Spinal cord (tissue), 10 donors: Measurements from ENCODE around the gene ZFTA. TPM values are rescaled to one million over a fixed set of nuclear protein-coding genes. Genes with fewer than 3 reads are reported as not detected.
"Not testable (repeated sequence)": the region's sequence is repeated elsewhere in the genome, so short reads cannot be mapped to it uniquely, and the experiment has no call there.

Experiments used
- DNase-seq, 6 donors: peaks; one replicate each; pipeline versions ENCODE4 v3.0.0 to v3.0.0-alpha.2; 2013 to 2015; ENCODE audit warnings: low spot score in 6 of 6, low read depth in 4 of 6
- H3K27ac ChIP-seq: one replicate; pipeline ENCODE4 v1.5.1; 2013; ENCODE audit warnings: low read depth, low read length, control low read depth
- H3K27me3 ChIP-seq: one replicate; pipeline ENCODE4 v1.6.1; 2013; ENCODE audit warnings: low read length; ENCODE audit not compliant: control insufficient read depth, insufficient read depth
- H3K36me3 ChIP-seq: one replicate; pipeline ENCODE4 v1.6.1; 2013; ENCODE audit warnings: low read length; ENCODE audit not compliant: control insufficient read depth, insufficient read depth
- H3K4me1 ChIP-seq: one replicate; pipeline ENCODE4 v1.6.1; 2013; ENCODE audit warnings: low read length; ENCODE audit not compliant: control insufficient read depth, insufficient read depth
- H3K4me3 ChIP-seq: one replicate; pipeline ENCODE4 v1.5.1; 2013; ENCODE audit warnings: low read depth, low read length, control low read depth
- H3K9me3 ChIP-seq: one replicate; pipeline ENCODE4 v1.6.1; 2013; ENCODE audit warnings: low read length; ENCODE audit not compliant: control insufficient read depth, insufficient read depth
- WGBS: methylation state at CpG from one replicate; pipeline ENCODE4 v1.1.5; 2013; ENCODE audit warnings: missing lambda C conversion rate; ENCODE audit not compliant: insufficient coverage; 5-methylcytosine and 5-hydroxymethylcytosine counted together
- polyA plus RNA-seq, 2 donors: library from polyadenylated mRNA; unstranded; fragments of 120-200 nt; gene quantifications; one replicate each; pipeline ENCODE4 v1.2.1, GENCODE V29; 2013; ENCODE audit not compliant: insufficient read length in 2 of 2
- total RNA-seq, 2 donors: library from RNA; depleted of rRNA in 1 of 2; stranded (reverse); fragments of 120-200 nt in 1 of 2; fragments of >200 nt in 1 of 2; gene quantifications; one replicate each; pipeline versions ENCODE4 v1.2.3 to v1.2.4, GENCODE V29; 2013 to 2014
- donor health status: healthy.

The ZFTA gene
- total and polyA plus RNA-seq, 4 donors: 10.7 to 35.2 (median 33.2) TPM

- not testable (repeated sequence) for H3K27me3 ChIP-seq, DNase-seq, H3K4me3 ChIP-seq, H3K9me3 ChIP-seq, H3K36me3 ChIP-seq, H3K27ac ChIP-seq
- WGBS: 86% methylated on average over 3 of the region's 11 CpGs
- peaks cover 18% of the 10 kb centered on the region for H3K4me1 ChIP-seq
Observed at GRCh38 chr11:63810383-63810782, 41.8 kb upstream of the ZFTA start.

GRCh38 chr11:63805844-63806415, 37.4 kb upstream of the ZFTA start:
- Histone ChIP-seq H3K4me1 (no peaks in the 10 kb centered on the region), H3K4me3 (no peak overlapping the region), H3K27ac (no peak overlapping the region), H3K9me3 (no peaks in the 10 kb centered on the region), H3K27me3 (no peaks in the 10 kb centered on the region), H3K36me3 (no peaks in the 10 kb centered on the region)
- DNase-seq: no peak
- WGBS: 85% methylated on average over 4 of the region's 9 CpGs

DNA sequence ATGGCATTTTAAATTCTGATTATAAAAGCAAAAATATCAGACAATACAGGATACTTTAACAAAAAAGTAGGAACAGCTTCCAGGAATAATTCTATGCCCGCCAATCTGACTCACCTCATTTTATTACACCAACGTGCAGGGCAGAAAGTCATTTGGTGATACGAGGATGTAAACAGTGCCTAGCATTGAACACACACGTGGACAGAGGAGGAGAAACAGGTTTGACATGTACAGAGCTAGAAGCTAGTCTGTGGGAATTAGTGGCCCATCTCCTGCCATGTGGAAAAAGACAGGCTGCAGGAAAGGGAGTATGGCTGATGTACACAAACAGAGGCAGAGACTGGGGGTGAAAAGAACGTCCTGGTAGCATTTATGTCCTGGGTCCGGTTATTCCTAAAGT, 35.7 kb upstream of the ZFTA start:
- no peaks in the 10 kb centered on the region for H3K9me3 ChIP-seq
- no peaks in the 10 kb centered on the region for H3K27me3 ChIP-seq
- no peaks in the 10 kb centered on the region for H3K36me3 ChIP-seq
- H3K27ac ChIP-seq: no peak overlapping the region
- H3K4me3 ChIP-seq: no peak overlapping the region
- WGBS: 78% methylated on average over 2 of the region's 6 CpGs
- H3K4me1 ChIP-seq: no peaks in the 10 kb centered on the region
- DNase-seq: no peak

- DNase-seq: peak in 1 of 6 donors; percentile 51
- WGBS: 93% methylated on average over 6 of the region's 10 CpGs
- Histone ChIP-seq H3K36me3 (no peaks in the 10 kb centered on the region), H3K27ac (no peak overlapping the region), H3K4me1 (no peaks in the 10 kb centered on the region), H3K9me3 (no peaks in the 10 kb centered on the region), H3K27me3 (no peaks in the 10 kb centered on the region), H3K4me3 (no peak overlapping the region)
Observed at GRCh38 chr11:63802637-63803414, 34.3 kb upstream of the ZFTA start.

- Histone ChIP-seq H3K36me3 (no peaks in the 10 kb centered on the region), H3K4me3 (no peak overlapping the region), H3K27me3 (no peaks in the 10 kb centered on the region), H3K4me1 (no peaks in the 10 kb centered on the region), H3K9me3 (no peaks in the 10 kb centered on the region), H3K27ac (no peak overlapping the region)
- WGBS: 97% methylated on average over 4 of the region's 5 CpGs
- DNase-seq: no peak
Observed at GRCh38 chr11:63800921-63801320, 32.3 kb upstream of the ZFTA start.

DNA sequence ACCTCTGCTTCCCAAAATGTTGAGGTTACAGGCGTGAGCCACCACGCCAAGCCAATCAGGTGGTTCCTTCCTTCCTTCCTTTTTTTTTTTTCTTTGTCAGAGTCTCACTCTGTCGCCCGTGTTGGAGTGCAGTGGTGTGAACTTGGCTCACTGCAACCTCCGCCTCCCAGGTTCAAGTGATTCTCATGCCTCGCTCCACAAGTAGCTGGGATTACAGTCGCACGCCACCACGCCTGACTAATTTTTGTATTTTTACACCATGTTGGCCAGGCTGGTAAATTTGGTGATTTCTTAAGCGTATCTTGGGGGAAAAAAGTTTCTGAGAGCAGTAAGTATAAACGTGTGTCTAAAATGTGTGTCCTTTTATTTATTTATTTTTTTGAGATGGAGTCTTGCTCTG, 26.5 kb upstream of the ZFTA start:
- no peak overlapping the region for H3K27ac ChIP-seq
- H3K4me1 ChIP-seq: no peaks in the 10 kb centered on the region
- no peak overlapping the region for H3K4me3 ChIP-seq
- no peak for DNase-seq
- no peaks in the 10 kb centered on the region for H3K36me3 ChIP-seq
- no peaks in the 10 kb centered on the region for H3K27me3 ChIP-seq
- 87% methylated on average over 9 of the region's 11 CpGs for WGBS
- no peaks in the 10 kb centered on the region for H3K9me3 ChIP-seq

DNA sequence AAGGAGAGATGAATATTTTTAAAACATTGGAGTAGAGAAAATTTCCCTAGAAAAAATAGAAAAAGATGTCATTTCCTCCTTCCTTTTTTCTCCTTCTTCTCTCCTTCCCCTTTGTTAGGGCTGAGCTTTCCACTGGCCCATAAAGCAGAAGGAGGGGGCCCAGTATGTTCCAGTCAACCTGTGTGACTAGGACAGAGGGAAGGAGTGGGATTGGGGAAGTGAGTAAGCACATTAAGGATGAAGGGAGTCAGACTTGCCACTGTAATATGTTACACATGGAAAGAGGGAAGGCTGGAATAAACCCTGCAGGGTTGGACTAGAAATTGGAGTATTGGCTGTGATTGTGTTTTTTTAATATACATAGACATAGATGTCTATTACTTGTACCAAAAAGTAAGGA, 24.6 kb upstream of the ZFTA start:
- Histone ChIP-seq H3K27ac (no peak overlapping the region), H3K4me3 (no peak overlapping the region), H3K9me3 (no peaks in the 10 kb centered on the region), H3K4me1 (no peaks in the 10 kb centered on the region), H3K36me3 (no peaks in the 10 kb centered on the region), H3K27me3 (no peaks in the 10 kb centered on the region)
- no peak for DNase-seq

DNA sequence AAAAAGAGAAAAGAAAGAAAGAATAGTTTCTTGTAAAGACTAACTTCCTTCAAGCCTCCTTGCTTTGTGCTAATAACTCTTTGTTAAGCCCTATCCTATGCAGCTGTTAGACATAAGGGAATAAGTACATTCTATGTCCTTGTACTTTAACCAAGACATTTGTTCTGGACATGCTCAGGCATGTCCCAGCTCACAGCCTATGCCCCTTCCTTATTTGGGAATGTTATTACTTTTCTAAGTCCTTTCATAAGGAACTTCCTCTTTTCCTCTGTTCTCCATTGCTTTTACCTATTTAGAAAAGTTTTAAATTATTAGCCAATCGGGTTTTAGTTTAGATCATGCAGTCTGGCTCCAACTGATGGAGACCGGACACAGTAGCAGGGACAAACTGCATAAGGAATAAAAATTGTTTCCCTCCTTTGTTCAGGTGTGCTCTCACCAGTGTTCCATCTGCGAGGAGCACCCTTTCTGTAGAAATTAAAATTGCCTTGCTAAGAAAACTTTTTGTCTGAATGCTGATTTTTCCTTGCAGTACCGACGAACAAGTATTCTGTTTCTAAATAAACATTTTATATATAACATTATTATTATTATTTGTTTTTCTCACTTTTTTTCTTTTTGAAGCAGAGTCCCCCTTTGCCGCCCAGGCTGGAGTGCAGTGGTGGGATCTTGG, 23.1 kb upstream of the ZFTA start:
- H3K27me3 ChIP-seq: no peaks in the 10 kb centered on the region
- H3K36me3 ChIP-seq: no peaks in the 10 kb centered on the region
- H3K4me1 ChIP-seq: no peaks in the 10 kb centered on the region
- no peaks in the 10 kb centered on the region for H3K9me3 ChIP-seq
- no peak overlapping the region for H3K4me3 ChIP-seq
- WGBS: 94% methylated on average over 2 of the region's 6 CpGs
- no peak overlapping the region for H3K27ac ChIP-seq
- no peak for DNase-seq

- DNase-seq: no peak
- H3K36me3 ChIP-seq: no peaks in the 10 kb centered on the region
- H3K4me3 ChIP-seq: no peak overlapping the region
- no peak overlapping the region for H3K27ac ChIP-seq
- no peaks in the 10 kb centered on the region for H3K27me3 ChIP-seq
- no CpG with 5 or more reads among the region's 1 CpG for WGBS
- no peaks in the 10 kb centered on the region for H3K9me3 ChIP-seq
- H3K4me1 ChIP-seq: no peaks in the 10 kb centered on the region
Observed at GRCh38 chr11:63785823-63786222, 17.2 kb upstream of the ZFTA start.
